ENCODE measurements around the gene CES3.

DNA sequence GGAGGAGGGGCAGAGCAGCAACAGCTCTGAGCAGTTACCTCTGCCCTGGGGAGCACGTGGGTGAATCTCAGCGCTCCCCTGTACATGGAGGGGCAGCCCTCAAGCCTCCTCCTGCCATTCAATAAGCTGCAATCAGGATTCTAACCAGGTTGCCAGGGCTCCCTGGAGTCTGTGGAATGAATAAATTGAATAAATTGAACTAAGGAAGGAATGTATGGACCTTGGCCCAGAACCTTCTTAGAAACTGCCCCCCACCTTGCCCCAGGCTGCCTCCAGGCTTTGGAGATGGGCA lies 40.8 kb upstream of the CES3 start:
- TF ChIP-seq, protein P1, sequence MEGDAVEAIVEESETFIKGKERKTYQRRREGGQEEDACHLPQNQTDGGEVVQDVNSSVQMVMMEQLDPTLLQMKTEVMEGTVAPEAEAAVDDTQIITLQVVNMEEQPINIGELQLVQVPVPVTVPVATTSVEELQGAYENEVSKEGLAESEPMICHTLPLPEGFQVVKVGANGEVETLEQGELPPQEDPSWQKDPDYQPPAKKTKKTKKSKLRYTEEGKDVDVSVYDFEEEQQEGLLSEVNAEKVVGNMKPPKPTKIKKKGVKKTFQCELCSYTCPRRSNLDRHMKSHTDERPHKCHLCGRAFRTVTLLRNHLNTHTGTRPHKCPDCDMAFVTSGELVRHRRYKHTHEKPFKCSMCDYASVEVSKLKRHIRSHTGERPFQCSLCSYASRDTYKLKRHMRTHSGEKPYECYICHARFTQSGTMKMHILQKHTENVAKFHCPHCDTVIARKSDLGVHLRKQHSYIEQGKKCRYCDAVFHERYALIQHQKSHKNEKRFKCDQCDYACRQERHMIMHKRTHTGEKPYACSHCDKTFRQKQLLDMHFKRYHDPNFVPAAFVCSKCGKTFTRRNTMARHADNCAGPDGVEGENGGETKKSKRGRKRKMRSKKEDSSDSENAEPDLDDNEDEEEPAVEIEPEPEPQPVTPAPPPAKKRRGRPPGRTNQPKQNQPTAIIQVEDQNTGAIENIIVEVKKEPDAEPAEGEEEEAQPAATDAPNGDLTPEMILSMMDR (optimal IDR thresholded peaks at IDR 0.05 in 1 of 3, IDR thresholded peaks at IDR 0.05 in 1 of 3, conservative IDR thresholded peaks at IDR 0.05 in 1 of 3; ENCODE audit: extremely low read depth in 1 of 3, insufficient read depth in 2 of 3, low read length in 3 of 3), result no peak
- no peak for TF ChIP-seq EZH2 (IDR thresholded peaks at IDR 0.05; ENCODE audit: low read length)

All from keratinocyte (primary cell).